Breast epithelium (tissue), 3 donors: ENCODE measurements around the gene RPS18.

Source experiments
- POLR2A ChIP-seq: fragments of 450-650 bp; IDR thresholded peaks from one replicate; pipeline ENCODE4 v1.6.1; 2016; ENCODE audit warnings: antibody characterized with exemption, mild to moderate bottlenecking, moderate library complexity
- POLR2AphosphoS5 ChIP-seq, 3 donors: sonication (generic); formaldehyde crosslinking; IDR thresholded peaks; one replicate each; pipeline ENCODE4 v1.6.1; 2017; ENCODE audit warnings: antibody characterized with exemption in 3 of 3
- TF ChIP-seq, protein P1 (sequence below), 3 donors: fragments of 450-650 bp; IDR thresholded peaks; one replicate each; pipeline ENCODE4 v1.5.1; 2016 to 2017; ENCODE audit warnings: antibody characterized with exemption in 3 of 3, mild to moderate bottlenecking in 3 of 3, moderate library complexity in 3 of 3

GRCh38 chr6:33250731-33251130, 21.1 kb upstream of the RPS18 start:
- TF ChIP-seq, protein P1, sequence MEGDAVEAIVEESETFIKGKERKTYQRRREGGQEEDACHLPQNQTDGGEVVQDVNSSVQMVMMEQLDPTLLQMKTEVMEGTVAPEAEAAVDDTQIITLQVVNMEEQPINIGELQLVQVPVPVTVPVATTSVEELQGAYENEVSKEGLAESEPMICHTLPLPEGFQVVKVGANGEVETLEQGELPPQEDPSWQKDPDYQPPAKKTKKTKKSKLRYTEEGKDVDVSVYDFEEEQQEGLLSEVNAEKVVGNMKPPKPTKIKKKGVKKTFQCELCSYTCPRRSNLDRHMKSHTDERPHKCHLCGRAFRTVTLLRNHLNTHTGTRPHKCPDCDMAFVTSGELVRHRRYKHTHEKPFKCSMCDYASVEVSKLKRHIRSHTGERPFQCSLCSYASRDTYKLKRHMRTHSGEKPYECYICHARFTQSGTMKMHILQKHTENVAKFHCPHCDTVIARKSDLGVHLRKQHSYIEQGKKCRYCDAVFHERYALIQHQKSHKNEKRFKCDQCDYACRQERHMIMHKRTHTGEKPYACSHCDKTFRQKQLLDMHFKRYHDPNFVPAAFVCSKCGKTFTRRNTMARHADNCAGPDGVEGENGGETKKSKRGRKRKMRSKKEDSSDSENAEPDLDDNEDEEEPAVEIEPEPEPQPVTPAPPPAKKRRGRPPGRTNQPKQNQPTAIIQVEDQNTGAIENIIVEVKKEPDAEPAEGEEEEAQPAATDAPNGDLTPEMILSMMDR (IDR thresholded peaks at IDR 0.05): no peak
- no peak for TF ChIP-seq POLR2A
- TF ChIP-seq POLR2AphosphoS5 (IDR thresholded peaks at IDR 0.05): no peak
